Activated CD4-positive, alpha-beta T cell treated with anti-CD3 and anti-CD28 coated beads, Interleukin-2, amount 50 U/mL, for 48 hours (primary cell): ENCODE data around the gene TEX54.
"Not testable (repeated sequence)": the region's sequence is repeated elsewhere in the genome, so short reads cannot be mapped to it uniquely, and the experiment has no call there.

Source experiments
- DNase-seq, 2 experiments: peaks; one replicate each; pipeline ENCODE4 v3.0.0-alpha.2; 2020

TEX54 gene

GRCh38 chr11:62830904-62831519 lies 1.6 kb downstream of the TEX54 start:
- no peak for DNase-seq

GRCh38 chr11:62828130-62828529 lies 4.5 kb downstream of the TEX54 start:
- DNase-seq, result not testable (repeated sequence)

- DNase-seq, result no peak
Observed at GRCh38 chr11:62823677-62824076, 9.0 kb downstream of the TEX54 start.

GRCh38 chr11:62817129-62817528 lies 15.5 kb downstream of the TEX54 start:
- no peak for DNase-seq

- DNase-seq, result no peak
Observed at GRCh38 chr11:62816557-62816956, 16.1 kb downstream of the TEX54 start.

- DNase-seq, result no peak
Observed at GRCh38 chr11:62811659-62812058, 21.0 kb downstream of the TEX54 start.

- DNase-seq, result no peak
Observed at GRCh38 chr11:62810748-62811147, 21.9 kb downstream of the TEX54 start.

- no peak for DNase-seq
Observed at GRCh38 chr11:62806611-62807121, 26.0 kb downstream of the TEX54 start.

- peak; percentile 33 to 45 for DNase-seq
Observed at GRCh38 chr11:62805961-62806441, 26.6 kb downstream of the TEX54 start.

GRCh38 chr11:62805076-62805892 lies 27.4 kb downstream of the TEX54 start, which contains the start of gene NXF1:
TSS of gene NXF1 (minus strand) at chr11:62805440. CDS start at chr11:62805356, 84 bp downstream.
- peak; percentile 95 for DNase-seq

- peak in 1 of 2 experiments; percentile 37 for DNase-seq
Observed at GRCh38 chr11:62804310-62805075, 28.1 kb downstream of the TEX54 start.

- no peak for DNase-seq
Observed at GRCh38 chr11:62801071-62801470, 31.6 kb downstream of the TEX54 start.

GRCh38 chr11:62799486-62799885 lies 33.2 kb downstream of the TEX54 start:
- DNase-seq, result no peak

GRCh38 chr11:62796281-62796680 lies 36.4 kb downstream of the TEX54 start:
- no peak for DNase-seq

- DNase-seq, result no peak
Observed at GRCh38 chr11:62794201-62794775, 38.4 kb downstream of the TEX54 start.

GRCh38 chr11:62792202-62792575 lies 40.5 kb downstream of the TEX54 start:
- peak in 1 of 2 experiments; percentile 34 for DNase-seq

- DNase-seq, result peak; percentile 93 to 94
Observed at GRCh38 chr11:62791501-62792201, 41.0 kb downstream of the TEX54 start, which contains the start of gene TMEM223. TSS of gene TMEM223 (minus strand) at chr11:62792006. CDS start at chr11:62791994, 12 bp downstream.

- DNase-seq, result no peak
Observed at GRCh38 chr11:62789576-62789975, 43.1 kb downstream of the TEX54 start.

- no peak for DNase-seq
Observed at GRCh38 chr11:62788991-62789390, 43.6 kb downstream of the TEX54 start.

- DNase-seq, result peak; percentile 99
Observed at GRCh38 chr11:62787005-62787759, 45.5 kb downstream of the TEX54 start, which contains the start of gene TMEM179B. TSS of gene TMEM179B (plus strand) at chr11:62787402. CDS start at chr11:62787432, 30 bp downstream.
